Spleen (tissue), 11 donors: Measurements from ENCODE around the gene IDUA. TPM values are rescaled to one million over a fixed set of nuclear protein-coding genes. Genes with fewer than 3 reads are reported as not detected.

Experiments
- DNase-seq: peaks from one replicate; pipeline ENCODE4 v3.0.0-alpha.2; 2020
- H3K27ac ChIP-seq, 8 donors: fragments of 200-600 bp; sonication (generic) in 7 of 8; 1 replicate in 4 of 8; 2 replicates in 4 of 8; pipeline versions ENCODE4 v1.5.0 to v1.8.0; 2016 to 2021; ENCODE audit warnings: inconsistent platforms in 4 of 8, mild to moderate bottlenecking in 4 of 8, moderate library complexity in 1 of 8
- H3K27me3 ChIP-seq, 7 donors: fragments of 200-600 bp; sonication (generic) in 6 of 7; replicated peaks in 1 of 7; 1 replicate in 4 of 7; 2 replicates in 3 of 7; pipeline versions ENCODE4 v1.5.0 to v1.8.0; 2016 to 2021; ENCODE audit warnings: inconsistent platforms in 3 of 7, mild to moderate bottlenecking in 1 of 7
- H3K36me3 ChIP-seq, 6 donors: fragments of 200-600 bp; sonication (generic) in 5 of 6; 1 replicate in 4 of 6; 2 replicates in 2 of 6; pipeline versions ENCODE4 v1.5.0 to v1.8.0; 2016 to 2021; ENCODE audit warnings: inconsistent platforms in 2 of 6
- H3K4me1 ChIP-seq, 6 donors: fragments of 200-600 bp; sonication (generic) in 5 of 6; 1 replicate in 3 of 6; 2 replicates in 3 of 6; pipeline versions ENCODE4 v1.5.0 to v1.8.0; 2016 to 2021; ENCODE audit warnings: inconsistent platforms in 3 of 6
- H3K4me3 ChIP-seq, 8 donors: fragments of 200-600 bp; sonication (generic) in 7 of 8; 1 replicate in 4 of 8; 2 replicates in 4 of 8; pipeline versions ENCODE4 v1.5.0 to v1.8.0; 2016 to 2021; ENCODE audit warnings: inconsistent platforms in 4 of 8, mild to moderate bottlenecking in 4 of 8, moderate library complexity in 2 of 8
- H3K9me3 ChIP-seq, 8 donors: fragments of 200-600 bp; sonication (generic) in 7 of 8; 1 replicate in 4 of 8; 2 replicates in 4 of 8; pipeline versions ENCODE4 v1.5.0 to v1.8.0; 2016 to 2021; ENCODE audit warnings: inconsistent platforms in 4 of 8
- POLR2A ChIP-seq, 3 donors: fragments of 450-650 bp; IDR thresholded peaks; one replicate each; pipeline ENCODE4 v1.5.1; 2017; ENCODE audit warnings: antibody characterized with exemption in 3 of 3, mild to moderate bottlenecking in 1 of 3
- POLR2AphosphoS5 ChIP-seq, 3 donors: sonication (generic); formaldehyde crosslinking; IDR thresholded peaks; one replicate each; pipeline ENCODE4 v1.5.1; 2017; ENCODE audit warnings: antibody characterized with exemption in 3 of 3
- WGBS, 5 donors: extraction: QIAGEN DNeasy Blood & Tissue Kit in 3 of 5; methylation state at CpG; one replicate each; pipeline versions ENCODE4 v1.1.5 to v1.1.7; 2013 to 2018; 5-methylcytosine and 5-hydroxymethylcytosine counted together
- intact Hi-C: fragments of 100-400 bp; cut with DNase I; formaldehyde crosslinking; loops from one replicate; pipeline ENCODE4 v1.15.0; 2023; ENCODE audit warnings: low total_unique reads
- polyA plus RNA-seq, 3 donors: library from polyadenylated mRNA; stranded (reverse); fragments of 200-250 nt; gene quantifications; one replicate each; pipeline ENCODE4 v1.2.1, GENCODE V29; 2013
- total RNA-seq, 7 donors: library from RNA; depleted of rRNA in 3 of 7; stranded (reverse); fragments of >200 nt in 3 of 7; fragmentation: NEBNext Ultra II Directional in 4 of 7; extraction: Animal tissue kit (Norgen Biotek cat#: 25700) in 4 of 7; gene quantifications; one replicate each; pipeline versions ENCODE4 v1.1.0 to v1.2.1, GENCODE V29; 2016 to 2021
- TF ChIP-seq, protein P1 (sequence below), 11 experiments: fragments of 200-600 bp in 7 of 11; fragments of 450-650 bp in 4 of 11; sonication (generic) in 4 of 11; IDR thresholded peaks in 8 of 11; conservative IDR thresholded peaks in 3 of 11; 1 replicate in 7 of 11; 2 replicates in 4 of 11; pipeline versions ENCODE4 v1.4.0 to v1.8.0; 2016 to 2021; ENCODE audit warnings: antibody characterized with exemption in 11 of 11, inconsistent platforms in 4 of 11, mild to moderate bottlenecking in 1 of 11
- donor health status: healthy with polysubstance abuse.
- donor health status: DM: no; HTN: no; CAD: no; lungs with moderate emphysema.
- donor health status: DM: no; HTN: no; CAD: no.
- donor health status: Bipolar disorder and iron deficiency.
- donor health status: healthy.
- donor health status: DM: no; HTN: no; CAD: no.
- donor health status: DM: yes; HTN: yes; CAD: no.

Gene IDUA
- total and polyA plus RNA-seq, 10 donors: 11.5 to 58.3 (median 24.4) TPM

DNA sequence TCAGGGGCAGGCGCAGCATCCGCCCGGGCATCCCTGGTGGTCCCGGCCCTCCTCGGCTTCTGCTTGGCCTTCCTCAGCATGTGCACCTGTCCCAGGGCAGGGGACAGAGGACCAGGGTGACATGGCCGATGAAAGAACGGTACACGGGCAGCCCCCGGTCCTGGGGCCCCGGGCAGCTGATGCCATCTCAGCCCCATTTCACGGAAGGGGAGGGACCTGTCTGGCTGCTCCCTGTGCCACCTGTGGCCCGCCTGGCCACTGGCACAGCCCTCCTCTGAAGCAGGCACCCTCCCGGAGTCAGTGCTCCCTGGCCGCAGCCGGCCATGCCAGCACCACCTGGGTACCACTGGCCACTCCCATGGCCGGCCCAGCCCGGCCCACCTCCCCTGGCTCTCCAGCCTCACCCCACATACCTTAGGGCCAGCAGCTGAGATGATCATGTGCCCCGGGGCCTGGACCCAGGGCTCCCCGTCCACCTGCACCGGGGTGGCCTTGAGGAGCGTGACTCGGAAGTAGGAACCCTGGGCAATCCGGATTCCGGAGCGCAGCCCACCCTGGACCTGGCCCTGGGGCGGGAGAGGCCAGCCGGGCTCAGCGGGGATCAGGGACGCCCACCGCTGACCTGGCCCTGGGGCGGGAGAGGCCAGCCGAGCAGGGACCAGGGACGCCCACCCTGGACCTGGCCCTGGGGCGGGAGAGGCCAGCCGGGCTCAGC, 26.1 kb upstream of the IDUA start:
- peak in 1 of 3 donors; percentile 17 for TF ChIP-seq POLR2AphosphoS5 (IDR thresholded peaks at IDR 0.05)
- no peak for TF ChIP-seq POLR2A (IDR thresholded peaks at IDR 0.05)
- H3K27ac ChIP-seq: no peak overlapping the region
- H3K4me3 ChIP-seq: no peak overlapping the region
- intact Hi-C loops: no loop called here
- peak; percentile 74 for DNase-seq
- WGBS, 5 donors: 91 to 97% (median 93%) methylated on average over 15 to 35 of the region's 35 CpGs; no CpG with 5 or more reads in 1 of the 5 donors
- peaks cover 0 to 99% (median 64%) of the 10 kb centered on the region in 6 donors for H3K36me3 ChIP-seq
- no peaks in the 10 kb centered on the region for H3K9me3 ChIP-seq
- no peaks in the 10 kb centered on the region for H3K27me3 ChIP-seq
- H3K4me1 ChIP-seq: no peaks in the 10 kb centered on the region

DNA sequence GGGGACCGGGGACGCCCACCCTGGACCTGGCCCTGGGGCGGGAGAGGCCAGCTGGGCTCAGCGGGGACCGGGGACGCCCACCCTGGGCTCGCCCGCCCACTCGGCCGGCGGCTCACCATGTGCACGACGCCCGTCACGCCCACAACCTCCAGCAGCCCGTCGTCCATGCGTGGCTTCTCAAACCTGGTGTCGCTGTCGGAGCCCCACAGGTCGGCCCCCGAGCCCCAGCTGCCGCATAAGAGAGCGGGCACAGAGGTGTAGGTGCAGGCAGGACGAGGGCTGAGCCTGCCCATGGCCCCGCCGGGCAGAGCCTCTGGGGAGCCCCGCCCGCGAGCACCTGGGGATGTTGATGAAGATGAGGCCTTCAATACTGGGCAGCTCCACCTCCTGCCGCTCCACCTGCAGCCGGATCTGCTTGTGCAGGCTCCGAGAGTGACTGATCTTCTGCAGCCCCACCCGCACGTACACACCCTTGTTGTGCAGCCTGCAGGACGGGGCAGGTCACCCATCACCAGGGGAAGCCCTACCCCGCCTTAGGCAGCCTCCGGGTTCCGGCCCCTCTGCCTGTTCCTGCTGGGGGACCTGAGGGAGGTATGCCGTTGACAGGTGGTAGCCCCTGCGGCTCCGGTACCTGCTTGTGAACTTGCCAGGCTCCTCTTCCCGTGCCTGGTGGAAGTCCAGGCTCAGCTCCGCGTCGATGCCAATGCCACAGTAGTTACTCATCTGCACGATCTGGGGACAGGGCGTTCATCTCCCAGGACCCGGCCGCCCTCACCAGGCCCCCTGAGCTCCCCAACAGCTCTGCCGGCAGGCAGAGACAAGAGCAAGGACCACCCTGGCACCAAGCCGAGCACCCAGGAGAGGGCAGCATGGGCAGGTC, 25.3 kb upstream of the IDUA start:
- WGBS, 5 donors: 92 to 100% (median 95%) methylated on average over 2 to 52 of the region's 52 CpGs
- Histone ChIP-seq H3K27me3 (no peaks in the 10 kb centered on the region), H3K4me3 (no peak overlapping the region), H3K4me1 (no peaks in the 10 kb centered on the region), H3K36me3 (peaks cover 0 to 99% (median 69%) of the 10 kb centered on the region in 6 donors), H3K9me3 (no peaks in the 10 kb centered on the region), H3K27ac (no peak overlapping the region)
- TF ChIP-seq, protein P1, sequence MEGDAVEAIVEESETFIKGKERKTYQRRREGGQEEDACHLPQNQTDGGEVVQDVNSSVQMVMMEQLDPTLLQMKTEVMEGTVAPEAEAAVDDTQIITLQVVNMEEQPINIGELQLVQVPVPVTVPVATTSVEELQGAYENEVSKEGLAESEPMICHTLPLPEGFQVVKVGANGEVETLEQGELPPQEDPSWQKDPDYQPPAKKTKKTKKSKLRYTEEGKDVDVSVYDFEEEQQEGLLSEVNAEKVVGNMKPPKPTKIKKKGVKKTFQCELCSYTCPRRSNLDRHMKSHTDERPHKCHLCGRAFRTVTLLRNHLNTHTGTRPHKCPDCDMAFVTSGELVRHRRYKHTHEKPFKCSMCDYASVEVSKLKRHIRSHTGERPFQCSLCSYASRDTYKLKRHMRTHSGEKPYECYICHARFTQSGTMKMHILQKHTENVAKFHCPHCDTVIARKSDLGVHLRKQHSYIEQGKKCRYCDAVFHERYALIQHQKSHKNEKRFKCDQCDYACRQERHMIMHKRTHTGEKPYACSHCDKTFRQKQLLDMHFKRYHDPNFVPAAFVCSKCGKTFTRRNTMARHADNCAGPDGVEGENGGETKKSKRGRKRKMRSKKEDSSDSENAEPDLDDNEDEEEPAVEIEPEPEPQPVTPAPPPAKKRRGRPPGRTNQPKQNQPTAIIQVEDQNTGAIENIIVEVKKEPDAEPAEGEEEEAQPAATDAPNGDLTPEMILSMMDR (IDR thresholded peaks at IDR 0.05 in 8 of 11, conservative IDR thresholded peaks at IDR 0.05 in 3 of 11): no peak
- peak in 2 of 3 donors; percentile 4 to 40 for TF ChIP-seq POLR2AphosphoS5 (IDR thresholded peaks at IDR 0.05)
- intact Hi-C loops: no loop called here
- peak; percentile 77 for DNase-seq

GRCh38 chr4:962231-963208, 24.3 kb upstream of the IDUA start:
- no peak overlapping the region for H3K4me3 ChIP-seq
- H3K9me3 ChIP-seq: no peaks in the 10 kb centered on the region
- peak; percentile 75 for DNase-seq
- no peak overlapping the region for H3K27ac ChIP-seq
- WGBS, 5 donors: 91 to 95% (median 93%) methylated on average over 28 to 54 of the region's 54 CpGs
- peaks cover 0 to 99% (median 73%) of the 10 kb centered on the region in 6 donors for H3K36me3 ChIP-seq
- H3K27me3 ChIP-seq: peaks cover 0 to 2% (median 0%) of the 10 kb centered on the region in 7 donors
- intact Hi-C loops: no loop called here
- peak in 2 of 3 donors; percentile 13 to 14 for TF ChIP-seq POLR2AphosphoS5 (IDR thresholded peaks at IDR 0.05)
- TF ChIP-seq POLR2A (IDR thresholded peaks at IDR 0.05): no peak
- H3K4me1 ChIP-seq: peaks cover 0 to 2% (median under 1%) of the 10 kb centered on the region in 6 donors

DNA sequence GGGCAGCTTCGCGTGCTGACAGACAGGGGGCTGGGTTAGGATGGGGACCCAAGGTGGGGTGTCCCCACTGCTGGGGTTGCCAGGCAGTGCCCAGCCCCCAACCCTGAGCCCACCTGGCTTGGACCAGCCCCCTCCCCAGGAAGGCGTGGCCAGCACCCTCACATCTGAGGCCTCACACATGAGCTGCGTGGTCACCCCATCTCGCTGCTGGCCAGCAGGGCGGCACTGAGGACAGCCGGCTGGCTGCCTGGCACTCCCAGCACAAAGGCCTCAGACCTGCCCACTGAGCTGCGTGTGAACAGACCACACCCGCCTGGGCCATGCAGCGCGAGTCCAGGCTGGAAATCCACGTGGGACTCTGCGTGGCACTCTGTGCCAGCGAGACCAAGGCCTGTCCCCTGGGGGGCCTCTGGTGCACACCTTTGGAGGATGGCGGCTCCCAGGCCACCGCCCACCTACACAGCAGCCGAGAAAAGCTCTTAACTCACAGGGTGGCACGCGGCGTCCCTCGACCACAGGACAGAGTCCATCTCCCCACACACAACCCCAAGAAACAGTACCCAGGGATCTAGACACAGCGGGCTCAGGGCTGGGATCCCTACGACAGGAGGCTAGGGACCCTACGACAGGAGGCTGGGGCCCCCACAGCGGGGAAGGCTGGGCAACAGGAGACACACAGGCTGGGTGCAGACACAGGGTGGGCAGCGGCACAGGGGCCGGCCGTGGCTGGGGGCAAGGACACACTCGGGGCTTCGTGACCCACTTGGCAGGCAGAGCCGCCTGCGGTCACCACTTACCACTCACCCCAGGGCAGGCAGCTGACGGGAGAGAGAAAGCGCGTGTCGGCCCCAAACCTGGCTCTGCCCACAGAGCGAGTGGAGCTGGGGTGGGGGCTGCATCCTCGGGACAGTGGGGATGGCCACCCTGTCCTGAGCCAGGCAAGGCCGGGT, 23.3 kb upstream of the IDUA start:
- H3K27ac ChIP-seq: no peak overlapping the region
- no peak overlapping the region for H3K4me3 ChIP-seq
- peak; percentile 70 for DNase-seq
- no peaks in the 10 kb centered on the region for H3K9me3 ChIP-seq
- 92 to 96% (median 95%) methylated on average over 26 to 39 of the region's 39 CpGs for WGBS, 5 donors
- intact Hi-C loops: no loop called here
- H3K36me3 ChIP-seq: peaks cover 0 to 90% (median 63%) of the 10 kb centered on the region in 6 donors
- H3K4me1 ChIP-seq: peaks cover 0 to 12% (median 10%) of the 10 kb centered on the region in 6 donors
- TF ChIP-seq, protein P1 (IDR thresholded peaks at IDR 0.05 in 8 of 11, conservative IDR thresholded peaks at IDR 0.05 in 3 of 11): no peak
- TF ChIP-seq POLR2AphosphoS5 (IDR thresholded peaks at IDR 0.05): peak in 1 of 3 donors; percentile 40
- H3K27me3 ChIP-seq: peaks cover 0 to 12% (median 0%) of the 10 kb centered on the region in 7 donors
